ENCODE measurements around the gene SFN. TPM values are rescaled to one million over a fixed set of nuclear protein-coding genes. Genes with fewer than 3 reads are reported as not detected.
A peak's percentile ranks its signal among the peaks of the same experiment; 100 is the strongest.

SFN gene
- total and polyA plus RNA-seq, 2 of the 13 experiments (the other 11 are each of a cell fraction or from before 2014, with no cell fraction given): 4.3 to 5.6 TPM

DNA sequence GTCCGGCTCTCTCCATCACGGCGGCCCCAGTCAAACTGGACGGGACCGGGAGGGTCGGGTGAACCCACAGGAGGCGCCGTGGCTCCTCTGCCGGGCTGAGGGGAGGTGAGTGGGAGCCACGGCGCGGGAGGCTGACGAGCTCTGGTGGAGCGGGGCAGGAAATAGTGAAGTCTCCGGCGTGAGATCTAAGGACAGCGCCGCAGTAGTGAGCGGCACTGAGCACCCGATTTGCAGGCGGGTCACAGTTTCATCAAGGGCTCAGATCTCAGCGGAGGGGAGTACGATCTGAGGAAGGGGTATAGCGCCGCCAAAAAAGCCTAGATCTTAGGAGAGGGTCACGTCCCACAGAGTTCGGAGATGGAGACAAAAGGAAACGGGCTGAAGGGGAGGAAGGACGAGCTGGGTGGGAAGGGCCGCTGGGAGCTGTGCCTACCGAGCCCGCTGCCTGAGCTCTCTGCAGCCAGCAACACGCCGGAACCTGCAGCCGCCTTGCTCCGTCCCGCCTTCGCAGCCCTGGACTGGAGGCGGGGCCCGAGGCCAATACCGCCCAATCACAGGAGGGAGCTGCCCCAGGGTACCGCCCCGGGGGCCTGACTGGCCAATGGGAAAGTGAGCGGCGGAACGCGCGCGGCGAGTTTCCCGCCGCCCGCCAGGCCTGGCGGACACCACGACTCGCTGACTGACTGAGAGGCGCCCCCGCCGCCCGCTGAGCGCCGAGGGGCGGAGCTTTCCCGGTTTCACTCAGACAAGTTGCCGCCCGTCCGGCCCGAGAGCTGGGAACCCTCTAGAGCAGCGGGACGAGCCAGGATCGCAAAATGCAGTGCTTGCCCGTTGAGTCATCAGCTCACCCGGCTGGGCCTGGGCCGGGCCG, 1.9 kb downstream of the SFN start (continued):
- TF ChIP-seq HMGXB3 (CRISPR knock-in tag; IDR thresholded peaks at IDR 0.05; ENCODE audit: borderline replicate concordance) (peak; percentile 53; the same call in 1 of the 2 replicates), TFAP4 (IDR thresholded peaks at IDR 0.05; ENCODE audit: borderline replicate concordance, low read depth) (peak; percentile 52; the same call in 1 of the 2 replicates), MYPOP (CRISPR knock-in tag; IDR thresholded peaks at IDR 0.05) (peak; percentile 86), ZNF777 (CRISPR knock-in tag; IDR thresholded peaks at IDR 0.05) (peak; percentile 52), ZNF7 (CRISPR knock-in tag; IDR thresholded peaks at IDR 0.05) (no peak), ZBTB21 (CRISPR knock-in tag; IDR thresholded peaks at IDR 0.05) (no peak), USF2 (IDR thresholded peaks at IDR 0.05; ENCODE audit: low read depth, low read length) (no peak), USF2 (CRISPR knock-in tag; IDR thresholded peaks at IDR 0.05; ENCODE audit: borderline replicate concordance) (no peak), ELF4 (CRISPR knock-in tag; IDR thresholded peaks at IDR 0.05; ENCODE audit: borderline replicate concordance) (no peak), ZNF543 (CRISPR knock-in tag; IDR thresholded peaks at IDR 0.05) (no peak), ZNF619 (CRISPR knock-in tag; IDR thresholded peaks at IDR 0.05) (0 out of 2 replicates have a peak, but pooled peaks have one; percentile 50), ZSCAN22 (CRISPR knock-in tag; IDR thresholded peaks at IDR 0.05) (no peak), ZNF431 (CRISPR knock-in tag; IDR thresholded peaks at IDR 0.05; ENCODE audit: borderline replicate concordance, low read depth) (0 out of 2 replicates have a peak, but pooled peaks have one; percentile 35)
- TF ChIP-seq, protein P1, sequence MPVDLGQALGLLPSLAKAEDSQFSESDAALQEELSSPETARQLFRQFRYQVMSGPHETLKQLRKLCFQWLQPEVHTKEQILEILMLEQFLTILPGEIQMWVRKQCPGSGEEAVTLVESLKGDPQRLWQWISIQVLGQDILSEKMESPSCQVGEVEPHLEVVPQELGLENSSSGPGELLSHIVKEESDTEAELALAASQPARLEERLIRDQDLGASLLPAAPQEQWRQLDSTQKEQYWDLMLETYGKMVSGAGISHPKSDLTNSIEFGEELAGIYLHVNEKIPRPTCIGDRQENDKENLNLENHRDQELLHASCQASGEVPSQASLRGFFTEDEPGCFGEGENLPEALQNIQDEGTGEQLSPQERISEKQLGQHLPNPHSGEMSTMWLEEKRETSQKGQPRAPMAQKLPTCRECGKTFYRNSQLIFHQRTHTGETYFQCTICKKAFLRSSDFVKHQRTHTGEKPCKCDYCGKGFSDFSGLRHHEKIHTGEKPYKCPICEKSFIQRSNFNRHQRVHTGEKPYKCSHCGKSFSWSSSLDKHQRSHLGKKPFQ (CRISPR knock-in tag; IDR thresholded peaks at IDR 0.05; ENCODE audit: insufficient replicate concordance): no peak
- TF ChIP-seq, protein P2, sequence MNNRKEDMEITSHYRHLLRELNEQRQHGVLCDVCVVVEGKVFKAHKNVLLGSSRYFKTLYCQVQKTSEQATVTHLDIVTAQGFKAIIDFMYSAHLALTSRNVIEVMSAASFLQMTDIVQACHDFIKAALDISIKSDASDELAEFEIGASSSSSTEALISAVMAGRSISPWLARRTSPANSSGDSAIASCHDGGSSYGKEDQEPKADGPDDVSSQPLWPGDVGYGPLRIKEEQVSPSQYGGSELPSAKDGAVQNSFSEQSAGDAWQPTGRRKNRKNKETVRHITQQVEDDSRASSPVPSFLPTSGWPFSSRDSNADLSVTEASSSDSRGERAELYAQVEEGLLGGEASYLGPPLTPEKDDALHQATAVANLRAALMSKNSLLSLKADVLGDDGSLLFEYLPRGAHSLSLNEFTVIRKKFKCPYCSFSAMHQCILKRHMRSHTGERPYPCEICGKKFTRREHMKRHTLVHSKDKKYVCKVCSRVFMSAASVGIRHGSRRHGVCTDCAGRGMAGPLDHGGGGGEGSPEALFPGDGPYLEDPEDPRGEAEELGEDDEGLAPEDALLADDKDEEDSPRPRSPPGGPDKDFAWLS (CRISPR knock-in tag; IDR thresholded peaks at IDR 0.05; ENCODE audit: borderline replicate concordance): no peak

Data from HepG2 (cell line).